T-helper 2 cell treated with Interferon-gamma antibody and Interleukin-4, amounts not matched to agents 100 ng/mL and 5 ng/mL, for 36 hours (primary cell): ENCODE measurements around the gene OPCML. TPM values are rescaled to one million over a fixed set of nuclear protein-coding genes. Genes with fewer than 3 reads are reported as not detected.

Source experiments
- intact Hi-C: fragments of 100-400 bp; cut with micrococcal nuclease; formaldehyde crosslinking; loops from one replicate; pipeline ENCODE4 v1.15.1; 2023
- total RNA-seq: library from RNA; stranded (reverse); gene quantifications from 2 replicates; pipeline ENCODE4 v1.2.3, GENCODE V29; 2022

Gene OPCML
- total RNA-seq, 1 donor from 2014 or later = not detected

- intact Hi-C loops = no loop called here
Measured at GRCh38 chr11:132770829-132771530, 761.3 kb downstream of the OPCML start.

GRCh38 chr11:132763503-132763902 is 768.8 kb downstream of the OPCML start:
- intact Hi-C loops = no loop called here

GRCh38 chr11:132755934-132756333 is 776.4 kb downstream of the OPCML start:
- intact Hi-C loops = no loop called here

GRCh38 chr11:132751516-132752250 is 780.6 kb downstream of the OPCML start:
- intact Hi-C loops = no loop called here

- intact Hi-C loops = no loop called here
Measured at GRCh38 chr11:132746305-132746704, 786.0 kb downstream of the OPCML start.

DNA sequence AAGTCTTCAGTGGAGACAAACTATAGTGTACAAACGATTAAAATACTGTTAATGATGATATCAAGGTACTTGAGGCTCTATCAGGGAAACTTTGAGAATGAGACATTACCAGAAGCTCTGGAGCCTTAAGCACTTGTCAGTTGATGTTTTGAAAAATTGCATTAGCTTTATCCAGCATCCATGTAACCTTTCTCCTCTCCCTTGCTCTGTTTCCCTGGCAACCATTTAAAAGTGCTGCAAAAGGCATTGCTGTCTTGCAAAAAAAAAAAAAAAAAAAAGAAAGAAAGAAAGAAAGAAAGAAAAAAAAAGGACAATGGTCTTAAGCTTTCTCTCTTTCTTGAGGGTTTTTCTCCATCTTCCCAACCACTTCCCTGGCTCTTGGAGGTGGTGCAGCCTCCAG is 787.0 kb downstream of the OPCML start:
- intact Hi-C loops = no loop called here

GRCh38 chr11:132744771-132745170 is 787.5 kb downstream of the OPCML start:
- intact Hi-C loops = no loop called here

DNA sequence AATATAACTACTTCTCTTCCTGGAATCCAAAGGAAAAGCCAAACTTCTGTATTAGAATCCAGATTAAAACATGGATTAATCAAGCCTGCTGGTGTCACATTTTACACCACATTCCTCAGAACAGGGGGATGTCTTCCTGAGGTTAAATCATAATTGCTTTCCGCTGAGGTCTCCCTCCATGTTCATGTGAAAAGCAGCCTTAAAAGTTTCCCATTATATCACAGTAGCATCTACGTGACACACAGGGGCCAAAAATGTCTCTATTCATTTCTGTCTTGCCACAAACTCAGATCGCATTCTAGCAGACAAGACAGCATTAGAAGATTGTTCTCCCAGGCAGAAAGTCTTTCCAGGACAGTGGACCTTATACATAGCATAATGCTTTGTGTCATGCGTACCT is 788.7 kb downstream of the OPCML start:
- intact Hi-C loops = no loop called here

DNA sequence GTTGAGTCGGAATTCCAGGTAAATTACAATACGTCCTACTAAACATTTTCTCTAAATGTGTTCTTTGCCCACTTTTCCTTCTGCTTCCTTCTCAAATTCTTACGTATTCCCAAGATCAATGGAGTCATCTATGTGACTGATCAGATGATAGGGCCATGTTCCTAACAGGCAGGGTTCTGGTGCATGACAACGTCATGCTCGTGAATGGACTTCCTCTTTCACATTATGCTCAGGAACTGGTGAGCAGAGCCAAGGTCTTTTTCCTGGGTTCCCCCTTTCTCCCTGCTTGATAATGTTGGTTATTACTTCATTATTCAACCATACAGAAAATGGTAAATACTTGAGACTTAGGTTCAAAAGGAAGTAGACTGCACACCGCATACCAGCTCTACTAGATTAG is 789.4 kb downstream of the OPCML start:
- intact Hi-C loops = no loop called here

DNA sequence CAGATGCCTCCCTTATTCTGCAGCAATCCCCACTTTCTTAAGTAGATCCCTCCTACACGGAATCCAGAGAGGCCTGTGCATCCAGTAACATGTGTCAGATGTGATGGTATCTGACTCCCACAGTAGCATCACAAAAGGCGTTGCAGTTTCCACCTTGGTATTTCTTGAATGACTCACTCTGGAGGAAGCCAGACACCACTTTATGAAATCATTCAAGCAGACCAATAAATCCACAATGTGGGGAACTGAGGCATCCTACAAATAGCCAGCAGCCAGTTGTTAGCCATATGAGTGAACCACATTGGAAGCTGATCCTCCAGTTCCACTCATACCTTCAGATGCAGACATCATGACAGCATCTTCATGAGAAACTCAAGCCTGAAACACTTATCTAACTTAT is 798.1 kb downstream of the OPCML start:
- intact Hi-C loops = no loop called here

DNA sequence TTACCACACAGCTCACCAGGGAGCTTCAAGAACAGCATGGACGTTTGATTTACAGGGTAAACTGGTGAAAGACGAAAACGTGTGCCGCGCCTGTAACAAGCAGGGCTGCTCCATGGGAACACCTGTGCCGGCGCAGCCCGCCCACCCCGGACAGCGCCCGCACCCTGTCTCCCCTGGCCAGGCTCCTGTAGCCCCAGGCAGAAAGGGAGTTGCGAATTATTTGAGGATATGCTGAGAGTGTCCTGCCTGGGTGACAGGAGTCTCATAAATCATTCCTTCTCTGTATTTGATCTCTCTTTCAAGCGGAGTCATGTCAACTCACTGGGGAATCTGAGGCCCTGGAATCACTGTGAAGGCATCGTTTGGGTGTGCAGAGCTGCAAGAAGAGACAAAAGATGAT is 804.3 kb downstream of the OPCML start:
- intact Hi-C loops = no loop called here

GRCh38 chr11:132721526-132721925 is 810.8 kb downstream of the OPCML start:
- intact Hi-C loops = no loop called here

- intact Hi-C loops = no loop called here
Measured at GRCh38 chr11:132719684-132720083, 812.6 kb downstream of the OPCML start.

GRCh38 chr11:132718711-132719671 is 813.3 kb downstream of the OPCML start:
- intact Hi-C loops = no loop called here

- intact Hi-C loops = no loop called here
Measured at GRCh38 chr11:132717824-132718223, 814.5 kb downstream of the OPCML start.

GRCh38 chr11:132716037-132716436 is 816.3 kb downstream of the OPCML start:
- intact Hi-C loops = no loop called here

DNA sequence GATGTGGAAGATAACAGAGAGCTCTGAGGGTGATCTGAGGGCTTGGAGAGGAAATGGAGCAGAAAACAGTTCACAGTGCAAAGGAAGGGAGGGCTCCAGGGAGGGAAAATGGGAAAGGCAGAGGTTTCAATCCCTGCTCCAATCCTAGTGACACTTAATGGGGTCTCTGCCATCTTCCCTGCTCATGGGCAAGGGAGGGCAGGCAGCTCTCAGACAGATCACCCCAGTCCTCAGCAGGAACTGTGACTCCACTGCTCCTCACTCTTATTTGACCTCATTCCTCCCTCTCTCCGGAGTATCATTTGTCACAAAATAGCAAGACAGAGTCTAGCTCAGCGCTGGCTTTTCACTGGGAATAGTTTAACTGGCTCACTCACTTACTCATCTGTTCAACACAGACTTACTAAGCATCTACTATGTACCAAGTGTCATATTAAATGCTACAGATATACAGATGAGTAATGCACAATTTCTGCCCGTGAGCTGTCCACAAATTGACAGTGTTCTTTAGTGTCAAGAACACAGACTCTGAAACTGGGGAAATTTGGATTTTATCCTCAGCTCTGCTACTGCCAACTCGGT is 817.4 kb downstream of the OPCML start:
- intact Hi-C loops = no loop called here

GRCh38 chr11:132712466-132712865 is 819.8 kb downstream of the OPCML start:
- intact Hi-C loops = no loop called here

DNA sequence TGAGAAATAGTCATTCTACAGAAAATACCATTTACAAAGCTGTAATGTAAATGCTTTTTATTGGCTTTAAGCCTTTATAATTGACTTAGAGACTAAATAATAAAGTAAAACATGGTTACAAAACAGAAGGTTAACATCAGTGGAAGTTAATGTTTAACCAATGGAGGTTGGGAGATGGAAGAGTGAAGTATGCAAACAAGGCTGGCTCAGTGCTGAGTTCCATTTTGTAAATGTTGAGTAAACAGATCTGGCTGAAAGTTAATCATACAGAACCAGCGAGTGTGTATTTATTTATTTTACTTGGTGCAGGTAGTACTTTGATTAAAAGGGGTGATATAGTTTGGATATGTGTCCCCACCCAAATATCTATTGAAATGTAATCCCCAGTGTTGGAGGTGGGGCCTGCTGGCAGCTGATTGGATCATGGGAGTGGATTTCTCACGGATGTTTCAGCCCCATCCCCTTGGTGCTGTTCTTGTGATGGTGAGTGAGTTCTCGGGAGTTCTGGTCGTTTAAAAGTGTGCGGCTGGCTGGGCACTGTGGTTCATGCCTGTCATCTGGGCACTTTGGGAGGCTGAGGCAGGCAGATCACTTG is 827.4 kb downstream of the OPCML start:
- intact Hi-C loops = no loop called here

- intact Hi-C loops = no loop called here
Measured at GRCh38 chr11:132692891-132693290, 839.4 kb downstream of the OPCML start.
